Mucosa of stomach (tissue), 1 donor: ENCODE measurements around the gene FHL2.

ENCODE experiments used
- H3K27me3 ChIP-seq: one replicate; pipeline ENCODE4 v1.7.0; 2013; ENCODE audit warnings: mild to moderate bottlenecking, low read length; ENCODE audit not compliant: control insufficient read depth, insufficient read depth
- H3K36me3 ChIP-seq: one replicate; pipeline ENCODE4 v1.7.0; 2013; ENCODE audit warnings: low read length; ENCODE audit not compliant: control insufficient read depth, insufficient read depth
- H3K4me1 ChIP-seq: one replicate; pipeline ENCODE4 v1.7.0; 2013; ENCODE audit warnings: mild to moderate bottlenecking, low read length; ENCODE audit not compliant: control insufficient read depth, insufficient read depth
- H3K4me3 ChIP-seq: one replicate; pipeline ENCODE4 v1.7.0; 2013; ENCODE audit warnings: low read length
- H3K9ac ChIP-seq: one replicate; pipeline ENCODE4 v1.7.0; 2013; ENCODE audit warnings: mild to moderate bottlenecking, low read length, moderate library complexity
- H3K9me3 ChIP-seq: one replicate; pipeline ENCODE4 v1.7.0; 2013; ENCODE audit warnings: mild to moderate bottlenecking, low read length, moderate library complexity; ENCODE audit not compliant: control insufficient read depth
- donor health status: Pancreatic carcinoma.

FHL2 gene

GRCh38 chr2:105380432-105381100 lies 18.3 kb downstream of the FHL2 start:
- Histone ChIP-seq H3K4me1 (peaks cover 74% of the 10 kb centered on the region), H3K9ac (peak overlapping the region; percentile 20), H3K9me3 (no peaks in the 10 kb centered on the region), H3K4me3 (no peak overlapping the region), H3K27me3 (no peaks in the 10 kb centered on the region), H3K36me3 (peaks cover 10% of the 10 kb centered on the region)

- no peaks in the 10 kb centered on the region for H3K27me3 ChIP-seq
- peaks cover 74% of the 10 kb centered on the region for H3K4me1 ChIP-seq
- H3K36me3 ChIP-seq = peaks cover 2% of the 10 kb centered on the region
- no peak overlapping the region for H3K4me3 ChIP-seq
- H3K9ac ChIP-seq = no peak overlapping the region
- no peaks in the 10 kb centered on the region for H3K9me3 ChIP-seq
Measured at GRCh38 chr2:105379741-105380186, 19.1 kb downstream of the FHL2 start.

GRCh38 chr2:105378921-105379383 lies 19.9 kb downstream of the FHL2 start:
- Histone ChIP-seq H3K4me3 (no peak overlapping the region), H3K9ac (no peak overlapping the region), H3K4me1 (peaks cover 74% of the 10 kb centered on the region), H3K9me3 (no peaks in the 10 kb centered on the region), H3K27me3 (no peaks in the 10 kb centered on the region), H3K36me3 (no peaks in the 10 kb centered on the region)

GRCh38 chr2:105378276-105378840 lies 20.5 kb downstream of the FHL2 start:
- Histone ChIP-seq H3K27me3 (no peaks in the 10 kb centered on the region), H3K9me3 (no peaks in the 10 kb centered on the region), H3K4me1 (peaks cover 74% of the 10 kb centered on the region), H3K4me3 (no peak overlapping the region), H3K36me3 (peaks cover 2% of the 10 kb centered on the region), H3K9ac (no peak overlapping the region)

GRCh38 chr2:105377871-105378270 lies 21.0 kb downstream of the FHL2 start:
- Histone ChIP-seq H3K9ac (no peak overlapping the region), H3K4me3 (no peak overlapping the region), H3K36me3 (peaks cover 7% of the 10 kb centered on the region), H3K27me3 (no peaks in the 10 kb centered on the region), H3K9me3 (no peaks in the 10 kb centered on the region), H3K4me1 (peaks cover 79% of the 10 kb centered on the region)

GRCh38 chr2:105376789-105377240 lies 22.0 kb downstream of the FHL2 start:
- Histone ChIP-seq H3K9ac (no peak overlapping the region), H3K27me3 (no peaks in the 10 kb centered on the region), H3K4me3 (no peak overlapping the region), H3K9me3 (no peaks in the 10 kb centered on the region), H3K36me3 (peaks cover 7% of the 10 kb centered on the region), H3K4me1 (peaks cover 84% of the 10 kb centered on the region)

- H3K9ac ChIP-seq = no peak overlapping the region
- H3K27me3 ChIP-seq = no peaks in the 10 kb centered on the region
- H3K9me3 ChIP-seq = no peaks in the 10 kb centered on the region
- no peak overlapping the region for H3K4me3 ChIP-seq
- peaks cover 84% of the 10 kb centered on the region for H3K4me1 ChIP-seq
- H3K36me3 ChIP-seq = peaks cover 10% of the 10 kb centered on the region
Measured at GRCh38 chr2:105376010-105376409, 22.8 kb downstream of the FHL2 start.

GRCh38 chr2:105375001-105375561 lies 23.8 kb downstream of the FHL2 start:
- Histone ChIP-seq H3K9ac (peak overlapping the region; percentile 36), H3K9me3 (no peaks in the 10 kb centered on the region), H3K36me3 (peaks cover 17% of the 10 kb centered on the region), H3K27me3 (no peaks in the 10 kb centered on the region), H3K4me1 (peaks cover 81% of the 10 kb centered on the region), H3K4me3 (no peak overlapping the region)

- Histone ChIP-seq H3K4me3 (no peak overlapping the region), H3K9ac (peak overlapping the region; percentile 36), H3K27me3 (no peaks in the 10 kb centered on the region), H3K4me1 (peaks cover 80% of the 10 kb centered on the region), H3K36me3 (peaks cover 17% of the 10 kb centered on the region), H3K9me3 (no peaks in the 10 kb centered on the region)
Measured at GRCh38 chr2:105373895-105374401, 24.9 kb downstream of the FHL2 start.

GRCh38 chr2:105373344-105373781 lies 25.5 kb downstream of the FHL2 start:
- peaks cover 80% of the 10 kb centered on the region for H3K4me1 ChIP-seq

GRCh38 chr2:105371810-105372209 lies 27.0 kb downstream of the FHL2 start:
- peaks cover 25% of the 10 kb centered on the region for H3K36me3 ChIP-seq
- no peaks in the 10 kb centered on the region for H3K27me3 ChIP-seq
- H3K4me1 ChIP-seq = peaks cover 72% of the 10 kb centered on the region
- no peak overlapping the region for H3K9ac ChIP-seq
- H3K4me3 ChIP-seq = no peak overlapping the region
- H3K9me3 ChIP-seq = no peaks in the 10 kb centered on the region

More at GRCh38 chr2:105373344-105373781, 25.5 kb downstream of the FHL2 start:
- H3K9ac ChIP-seq = peak overlapping the region; percentile 36
- no peaks in the 10 kb centered on the region for H3K9me3 ChIP-seq
- H3K4me3 ChIP-seq = no peak overlapping the region
- no peaks in the 10 kb centered on the region for H3K27me3 ChIP-seq
- H3K36me3 ChIP-seq = peaks cover 17% of the 10 kb centered on the region

- H3K4me1 ChIP-seq = peaks cover 68% of the 10 kb centered on the region
- no peak overlapping the region for H3K4me3 ChIP-seq
- no peaks in the 10 kb centered on the region for H3K27me3 ChIP-seq
- no peak overlapping the region for H3K9ac ChIP-seq
- peaks cover 25% of the 10 kb centered on the region for H3K36me3 ChIP-seq
- no peaks in the 10 kb centered on the region for H3K9me3 ChIP-seq
Measured at GRCh38 chr2:105371156-105371555, 27.7 kb downstream of the FHL2 start.
